Cardiac muscle cell (in vitro differentiated cells and primary cell): Measurements from ENCODE around the gene DUSP16. TPM values are rescaled to one million over a fixed set of nuclear protein-coding genes. Genes with fewer than 3 reads are reported as not detected.

Experiments
- DNase-seq, 2 donors: peaks; one replicate each; pipeline versions ENCODE4 v3.0.0 to v3.0.0-alpha.2; 2010 to 2017; ENCODE audit warnings: low read depth in 1 of 2, low spot score in 1 of 2
- H3K27ac ChIP-seq: fragments of 200-600 bp; sonication (generic); 2 replicates; pipeline ENCODE4 v1.5.1; 2016
- H3K27me3 ChIP-seq: fragments of 200-600 bp; sonication (generic); 2 replicates; pipeline ENCODE4 v1.6.0; 2016; ENCODE audit warnings: control low read depth
- H3K36me3 ChIP-seq: fragments of 200-600 bp; sonication (generic); 2 replicates; pipeline ENCODE4 v1.5.1; 2016; ENCODE audit warnings: control low read depth
- H3K4me1 ChIP-seq: fragments of 200-600 bp; sonication (generic); 2 replicates; pipeline ENCODE4 v1.8.1; 2017; ENCODE audit warnings: low read depth, mild to moderate bottlenecking, mixed run types
- H3K4me3 ChIP-seq: fragments of 200-600 bp; sonication (generic); 2 replicates; pipeline ENCODE4 v1.5.1; 2016; ENCODE audit warnings: mild to moderate bottlenecking
- H3K9me3 ChIP-seq: fragments of 200-600 bp; sonication (generic); 2 replicates; pipeline ENCODE4 v1.5.1; 2017; ENCODE audit warnings: low read depth, mild to moderate bottlenecking, control low read depth
- CTCF ChIP-seq: IDR thresholded peaks from 2 replicates; pipeline ENCODE4 v1.5.1; 2012; ENCODE audit warnings: low read depth, mild to moderate bottlenecking, low read length
- polyA plus RNA-seq: library from polyadenylated mRNA; unstranded; fragments of >200 nt; fragmentation: Nextera tagmentation; extraction: Ambion mirVana; gene quantifications from 2 replicates; pipeline ENCODE4 v1.2.1, GENCODE V29; 2016
- total RNA-seq: library from RNA; depleted of rRNA; stranded (reverse); fragments of >200 nt; gene quantifications from 2 replicates; pipeline ENCODE4 v1.2.3, GENCODE V29; 2016

Gene DUSP16
- total and polyA plus RNA-seq, 2 experiments from 2014 or later: 5.9 to 28.1 TPM

DNA sequence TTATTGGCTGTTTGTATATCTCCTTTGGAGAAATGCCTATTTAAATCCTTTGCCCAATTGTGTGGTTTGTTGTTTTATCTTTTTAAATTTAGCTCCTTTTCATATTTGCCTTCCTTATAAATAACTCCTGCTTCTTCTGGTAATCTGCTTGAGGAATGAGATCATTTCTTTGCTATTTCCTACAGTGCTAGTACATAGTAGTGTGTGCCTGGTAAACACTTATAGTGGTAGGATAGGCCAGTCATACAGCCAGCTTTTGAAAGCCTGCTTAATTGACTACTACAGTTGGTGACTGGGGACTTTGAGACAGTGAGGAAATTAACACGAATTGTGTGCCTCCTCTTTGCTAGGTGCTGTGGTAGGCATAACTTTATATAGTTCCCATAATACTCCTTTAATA is 137.0 kb downstream of the DUSP16 start:
- H3K4me1 ChIP-seq: no peaks in the 10 kb centered on the region
- H3K4me3 ChIP-seq: no peak overlapping the region
- peak in 1 of 2 donors; percentile 56 for DNase-seq
- no peaks in the 10 kb centered on the region for H3K27me3 ChIP-seq
- H3K9me3 ChIP-seq: no peaks in the 10 kb centered on the region
- H3K36me3 ChIP-seq: no peaks in the 10 kb centered on the region
- no peak overlapping the region for H3K27ac ChIP-seq
- no peak for TF ChIP-seq CTCF

DNA sequence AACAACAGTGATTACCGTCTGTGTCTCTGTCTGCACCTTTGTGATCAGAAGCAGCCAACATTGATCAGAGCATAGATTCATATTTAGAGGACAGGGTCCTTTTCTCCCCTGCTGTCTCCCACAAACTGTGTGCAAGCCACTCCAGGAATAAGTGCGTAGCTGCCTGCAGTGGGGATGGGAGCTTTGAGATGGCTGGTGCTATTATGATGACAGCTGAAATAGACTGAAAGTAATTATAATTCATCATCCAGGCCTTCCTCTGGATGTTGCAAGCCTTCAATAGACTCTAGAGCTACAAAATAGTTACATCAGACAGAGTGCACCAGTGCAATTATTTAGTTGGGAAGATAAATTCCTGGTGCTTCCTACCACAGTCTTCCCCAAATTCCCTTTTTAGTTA is 137.7 kb downstream of the DUSP16 start:
- H3K27me3 ChIP-seq: no peaks in the 10 kb centered on the region
- no peak overlapping the region for H3K4me3 ChIP-seq
- H3K27ac ChIP-seq: no peak overlapping the region
- TF ChIP-seq CTCF: no peak
- DNase-seq: peak in 1 of 2 donors; percentile 10
- no peaks in the 10 kb centered on the region for H3K9me3 ChIP-seq
- H3K36me3 ChIP-seq: no peaks in the 10 kb centered on the region
- H3K4me1 ChIP-seq: no peaks in the 10 kb centered on the region

Other genes with a start within 250 kb of the DUSP16 start
- gene MANSC1, start 212.6 kb downstream of the DUSP16 start, total RNA-seq: 1.8 and 2.6 TPM in 2 replicates
- gene MANSC1, start 212.6 kb downstream of the DUSP16 start, polyA plus RNA-seq: 5.3 and 7.3 TPM in 2 replicates
- gene BORCS5, start 205.8 kb downstream of the DUSP16 start, total RNA-seq: 9.2 and 10.9 TPM in 2 replicates
- gene BORCS5, start 205.8 kb downstream of the DUSP16 start, polyA plus RNA-seq: 17.3 and 29.7 TPM in 2 replicates
- gene CREBL2, start 49.0 kb upstream of the DUSP16 start, total RNA-seq: 16.0 and 18.3 TPM in 2 replicates
- gene CREBL2, start 49.0 kb upstream of the DUSP16 start, polyA plus RNA-seq: 20.1 and 20.8 TPM in 2 replicates
- gene GPR19, start 133.3 kb upstream of the DUSP16 start, total RNA-seq: 1.0 and 1.6 TPM in 2 replicates
- gene GPR19, start 133.3 kb upstream of the DUSP16 start, polyA plus RNA-seq: 1.6 and 3.4 TPM in 2 replicates
- 63.9 and 90.4 TPM in 2 replicates for gene CDKN1B, start 154.5 kb upstream of the DUSP16 start, total RNA-seq
- 5.8 and 15.2 TPM in 2 replicates for gene CDKN1B, start 154.5 kb upstream of the DUSP16 start, polyA plus RNA-seq
- gene APOLD1, start 222.8 kb upstream of the DUSP16 start, total RNA-seq: 2.6 and 14.2 TPM in 2 replicates
- gene APOLD1, start 222.8 kb upstream of the DUSP16 start, polyA plus RNA-seq: 4.0 and 11.5 TPM in 2 replicates